Upper lobe of right lung (tissue), 1 donor: ENCODE data around the gene PADI4. TPM values are rescaled to one million over a fixed set of nuclear protein-coding genes. Genes with fewer than 3 reads are reported as not detected.

Experiments
- ATAC-seq: fragments of 200-7000 bp; cut with Tn5 transposase; one replicate; pipeline ENCODE4 v1.9.1; 2020; ENCODE audit warnings: mild to moderate bottlenecking, moderate library complexity
- DNase-seq: peaks from one replicate; pipeline ENCODE4 v3.0.0-alpha.2; 2020
- H3K27ac ChIP-seq: fragments of 200-600 bp; one replicate; pipeline ENCODE4 v1.8.0; 2022
- H3K27me3 ChIP-seq: fragments of 200-600 bp; one replicate; pipeline ENCODE4 v1.8.0; 2022; ENCODE audit warnings: mild to moderate bottlenecking
- H3K36me3 ChIP-seq: fragments of 200-600 bp; one replicate; pipeline ENCODE4 v1.8.0; 2022
- H3K4me1 ChIP-seq: fragments of 200-600 bp; one replicate; pipeline ENCODE4 v1.8.0; 2022
- H3K4me3 ChIP-seq: fragments of 200-600 bp; one replicate; pipeline ENCODE4 v1.8.0; 2022; ENCODE audit warnings: mild to moderate bottlenecking
- H3K9me3 ChIP-seq: fragments of 200-600 bp; one replicate; pipeline ENCODE4 v1.8.0; 2022
- CTCF ChIP-seq: fragments of 200-600 bp; IDR thresholded peaks from one replicate; pipeline ENCODE4 v1.8.0; 2022; ENCODE audit warnings: antibody characterized with exemption
- intact Hi-C: fragments of 100-400 bp; cut with DNase I; formaldehyde crosslinking; loops from one replicate; pipeline ENCODE4 v1.11.0; 2022
- total RNA-seq: library from RNA; stranded (reverse); fragmentation: NEBNext Ultra II Directional; extraction: Animal tissue kit (Norgen Biotek cat#: 25700); gene quantifications from one replicate; pipeline ENCODE4 v1.2.1, GENCODE V29; 2021
- donor health status: DM: no; HTN: yes; CAD: no; lungs with severe emphysema.

Gene PADI4
- total RNA-seq, 1 donor from 2014 or later = 2.3 TPM

- Histone ChIP-seq H3K4me1 (no peaks in the 10 kb centered on the region), H3K27ac (no peak overlapping the region), H3K9me3 (no peaks in the 10 kb centered on the region), H3K36me3 (no peaks in the 10 kb centered on the region), H3K27me3 (peaks cover 12% of the 10 kb centered on the region), H3K4me3 (no peak overlapping the region)
- ATAC-seq (peak; percentile 65), DNase-seq (no peak)
- intact Hi-C loops = no loop called here
- no peak for TF ChIP-seq CTCF
These were observed 73.2 kb downstream of the PADI4 start for GRCh38 chr1:17381161-17381560.

- H3K9me3 ChIP-seq = no peaks in the 10 kb centered on the region
- no peak overlapping the region for H3K4me3 ChIP-seq
- intact Hi-C loops = no loop called here
- TF ChIP-seq CTCF = no peak
- no peak overlapping the region for H3K27ac ChIP-seq
- ATAC-seq (no peak), DNase-seq (no peak)
- no peaks in the 10 kb centered on the region for H3K27me3 ChIP-seq
- H3K4me1 ChIP-seq = no peaks in the 10 kb centered on the region
- no peaks in the 10 kb centered on the region for H3K36me3 ChIP-seq
These were observed 84.3 kb downstream of the PADI4 start for GRCh38 chr1:17392199-17392740.

- intact Hi-C loops = no loop called here
- no peaks in the 10 kb centered on the region for H3K27me3 ChIP-seq
- DNase-seq = no peak
- no peaks in the 10 kb centered on the region for H3K4me1 ChIP-seq
- no peaks in the 10 kb centered on the region for H3K36me3 ChIP-seq
- H3K4me3 ChIP-seq = no peak overlapping the region
- ATAC-seq = peak; percentile 54
- no peaks in the 10 kb centered on the region for H3K9me3 ChIP-seq
- no peak overlapping the region for H3K27ac ChIP-seq
- no peak for TF ChIP-seq CTCF
These were observed 85.2 kb downstream of the PADI4 start for GRCh38 chr1:17393230-17393629.

GRCh38 chr1:17397910-17398695 lies 90.1 kb downstream of the PADI4 start:
- intact Hi-C loops = no loop called here
- H3K27me3 ChIP-seq = no peaks in the 10 kb centered on the region
- no peaks in the 10 kb centered on the region for H3K4me1 ChIP-seq
- no peak for DNase-seq
- H3K4me3 ChIP-seq = no peak overlapping the region
- no peak overlapping the region for H3K27ac ChIP-seq
- TF ChIP-seq CTCF = no peak
- ATAC-seq = peak; percentile 80
- H3K36me3 ChIP-seq = no peaks in the 10 kb centered on the region
- H3K9me3 ChIP-seq = no peaks in the 10 kb centered on the region

- no peak overlapping the region for H3K4me3 ChIP-seq
- no peak overlapping the region for H3K27ac ChIP-seq
- intact Hi-C loops = no loop called here
- H3K36me3 ChIP-seq = no peaks in the 10 kb centered on the region
- no peak for DNase-seq
- no peaks in the 10 kb centered on the region for H3K4me1 ChIP-seq
- H3K27me3 ChIP-seq = no peaks in the 10 kb centered on the region
- H3K9me3 ChIP-seq = no peaks in the 10 kb centered on the region
- no peak for ATAC-seq
- no peak for TF ChIP-seq CTCF
These were observed 92.8 kb downstream of the PADI4 start for GRCh38 chr1:17400725-17401341.
